Thyroid gland (tissue), 4 donors: ENCODE results near the gene CHRND. TPM values are rescaled to one million over a fixed set of nuclear protein-coding genes. Genes with fewer than 3 reads are reported as not detected.

Experiments used
- DNase-seq, 2 donors: peaks; one replicate each; pipeline ENCODE4 v3.0.0-alpha.2; 2019
- H3K27ac ChIP-seq, 3 donors: fragments of 200-600 bp; sonication (generic); 1 replicate in 2 of 3; 2 replicates in 1 of 3; pipeline ENCODE4 v1.5.1; 2016 to 2019; ENCODE audit warnings: mild to moderate bottlenecking in 1 of 3, moderate library complexity in 1 of 3
- H3K27me3 ChIP-seq: fragments of 200-600 bp; sonication (generic); one replicate; pipeline ENCODE4 v1.5.1; 2019
- H3K36me3 ChIP-seq, 2 donors: fragments of 200-600 bp; sonication (generic); one replicate each; pipeline ENCODE4 v1.5.1; 2016 to 2019
- H3K4me1 ChIP-seq, 2 donors: fragments of 200-600 bp; sonication (generic); one replicate each; pipeline ENCODE4 v1.5.1; 2017 to 2019
- H3K4me3 ChIP-seq, 3 donors: fragments of 200-600 bp; sonication (generic); replicated peaks in 1 of 3; 1 replicate in 2 of 3; 2 replicates in 1 of 3; pipeline ENCODE4 v1.5.1; 2016; ENCODE audit warnings: mild to moderate bottlenecking in 1 of 3
- H3K9me3 ChIP-seq: fragments of 200-600 bp; sonication (generic); one replicate; pipeline ENCODE4 v1.5.1; 2017
- CTCF ChIP-seq, 6 experiments: fragments of 200-600 bp in 3 of 6; fragments of 450-650 bp in 3 of 6; sonication (generic) in 3 of 6; IDR thresholded peaks; one replicate each; pipeline ENCODE4 v1.5.1; 2016 to 2019; ENCODE audit warnings: antibody characterized with exemption in 6 of 6, mild to moderate bottlenecking in 2 of 6, inconsistent platforms in 1 of 6, moderate library complexity in 1 of 6
- POLR2A ChIP-seq, 2 donors: fragments of 450-650 bp; IDR thresholded peaks; one replicate each; pipeline ENCODE4 v1.6.1; 2017; ENCODE audit warnings: antibody characterized with exemption in 2 of 2, mild to moderate bottlenecking in 2 of 2, moderate library complexity in 1 of 2
- WGBS, 2 donors: methylation state at CpG; one replicate each; pipeline ENCODE4 v1.1.5; 2017; 5-methylcytosine and 5-hydroxymethylcytosine counted together
- intact Hi-C: fragments of 100-400 bp; cut with DNase I; formaldehyde crosslinking; loops from one replicate; pipeline ENCODE4 v1.15.1; 2023
- total RNA-seq, 4 donors: library from RNA; depleted of rRNA; stranded (reverse); fragments of >200 nt; gene quantifications; one replicate each; pipeline ENCODE4 v1.2.3, GENCODE V29; 2016

Gene CHRND
- total RNA-seq, 4 donors from 2014 or later = not detected

GRCh38 chr2:232537079-232537478 lies 11.1 kb downstream of the CHRND start:
- Histone ChIP-seq H3K27ac (no peak overlapping the region), H3K4me1 (no peaks in the 10 kb centered on the region), H3K36me3 (no peaks in the 10 kb centered on the region), H3K9me3 (no peaks in the 10 kb centered on the region), H3K27me3 (no peaks in the 10 kb centered on the region), H3K4me3 (no peak overlapping the region)
- DNase-seq = no peak
- TF ChIP-seq POLR2A (IDR thresholded peaks at IDR 0.05) (no peak), CTCF (IDR thresholded peaks at IDR 0.05) (peak in 1 of 6 experiments; percentile 18)
- intact Hi-C loops = no loop called here
- 44 to 70% methylated on average over 3 to 4 of the region's 5 CpGs for WGBS, 2 donors

GRCh38 chr2:232537499-232537898 lies 11.5 kb downstream of the CHRND start:
- Histone ChIP-seq H3K9me3 (no peaks in the 10 kb centered on the region), H3K4me1 (no peaks in the 10 kb centered on the region), H3K36me3 (no peaks in the 10 kb centered on the region), H3K4me3 (no peak overlapping the region), H3K27ac (no peak overlapping the region), H3K27me3 (no peaks in the 10 kb centered on the region)
- WGBS, 2 donors = 82 to 88% methylated on average over 4 of the region's 4 CpGs
- DNase-seq = no peak
- intact Hi-C loops = no loop called here
- TF ChIP-seq CTCF (IDR thresholded peaks at IDR 0.05) (no peak), POLR2A (IDR thresholded peaks at IDR 0.05) (no peak)

- intact Hi-C loops = no loop called here
- H3K36me3 ChIP-seq = no peaks in the 10 kb centered on the region
- no peaks in the 10 kb centered on the region for H3K27me3 ChIP-seq
- H3K9me3 ChIP-seq = no peaks in the 10 kb centered on the region
- no peak overlapping the region for H3K27ac ChIP-seq
- WGBS, 2 donors = 24 to 30% methylated on average over 4 of the region's 4 CpGs
- no peak for TF ChIP-seq POLR2A (IDR thresholded peaks at IDR 0.05)
- TF ChIP-seq CTCF (IDR thresholded peaks at IDR 0.05) = no peak
- no peak for DNase-seq
- no peaks in the 10 kb centered on the region for H3K4me1 ChIP-seq
- no peak overlapping the region for H3K4me3 ChIP-seq
Measured at GRCh38 chr2:232538671-232539070, 12.7 kb downstream of the CHRND start.

GRCh38 chr2:232539298-232540231 lies 13.6 kb downstream of the CHRND start, which contains the start of gene CHRNG:
Gene CHRNG, plus strand, starts transcription at chr2:232539692. Its CDS starts 56 bp downstream, at chr2:232539748.
- 45 to 53% methylated on average over 17 to 19 of the region's 23 CpGs for WGBS, 2 donors
- Histone ChIP-seq H3K4me3 (no peak within 1 kb of the TSS), H3K27me3 (no peaks in the 10 kb centered on the region), H3K4me1 (no peaks in the 10 kb centered on the region), H3K27ac (no peak within 1 kb of the TSS), H3K9me3 (no peaks in the 10 kb centered on the region), H3K36me3 (no peaks in the 10 kb centered on the region)
- DNase-seq = no peak
- TF ChIP-seq CTCF (IDR thresholded peaks at IDR 0.05) (no peak), POLR2A (IDR thresholded peaks at IDR 0.05) (no peak)
- intact Hi-C loops = no loop called here

- TF ChIP-seq CTCF (IDR thresholded peaks at IDR 0.05) (no peak), POLR2A (IDR thresholded peaks at IDR 0.05) (no peak)
- no peaks in the 10 kb centered on the region for H3K9me3 ChIP-seq
- no peak for DNase-seq
- H3K36me3 ChIP-seq = no peaks in the 10 kb centered on the region
- no peaks in the 10 kb centered on the region for H3K27me3 ChIP-seq
- intact Hi-C loops = no loop called here
- no peak overlapping the region for H3K27ac ChIP-seq
- WGBS, 2 donors = 79 to 84% methylated on average over 14 to 15 of the region's 17 CpGs
- H3K4me1 ChIP-seq = no peaks in the 10 kb centered on the region
- H3K4me3 ChIP-seq = no peak overlapping the region
Measured at GRCh38 chr2:232540441-232541041, 14.6 kb downstream of the CHRND start.
